HepG2 (cell line): Measurements from ENCODE around the gene IRX2. TPM values are rescaled to one million over a fixed set of nuclear protein-coding genes. Genes with fewer than 3 reads are reported as not detected.

Experiments
- ATAC-seq: fragments of 200-7000 bp; cut with Tn5 transposase; 3 replicates; pipeline ENCODE4 v1.9.1; 2020; ENCODE audit warnings: mild to moderate bottlenecking, moderate library complexity
- BruUV-seq: library from RNA; stranded (reverse); fragments of 400-500 nt; replicated peaks from 2 replicates; lab custom pipeline; 2021; lab: Mats Ljungman, UMichigan
- CTCF ChIA-PET: fragments of 300-600 bp; formaldehyde crosslinking; extraction: SDS; loops from one replicate; lab custom pipeline; 2021; ENCODE audit warnings: low total read pairs, inconsistent platforms, low intra/inter-chr PET ratio; lab: Yijun Ruan, JAX
- POLR2A ChIA-PET: fragments of 350-600 bp; sonication (Branson Sonifier 250); formaldehyde crosslinking; loops from one replicate; lab custom pipeline; 2020; ENCODE audit warnings: antibody characterized with exemption, inconsistent platforms; lab: Yijun Ruan, JAX
- DNase-seq: peaks from one replicate; pipeline ENCODE4 v3.0.0-alpha.2; 2015; ENCODE audit warnings: low spot score
- FAIRE-seq: peaks from 3 replicates; lab custom pipeline; 2011; peaks lifted over from hg19 to GRCh38; lab: Jason Lieb, UNC
- H2AFZ ChIP-seq: one replicate; pipeline ENCODE4 v1.6.1; 2011; ENCODE audit warnings: low read length, inconsistent platforms
- H3K27ac ChIP-seq: fragments of 300-600 bp; 3 replicates; pipeline ENCODE4 v1.8.0; 2011; ENCODE audit warnings: mixed run types, mild to moderate bottlenecking, mixed read lengths, low read length, inconsistent platforms; ENCODE audit not compliant: insufficient read depth; ENCODE audit errors: extremely low read length
- H3K27me3 ChIP-seq, 2 experiments: fragments of 200-600 bp in 1 of 2; 2 replicates in 1 of 2; 3 replicates in 1 of 2; pipeline versions ENCODE4 v1.6.0 to v1.8.0; 2011; ENCODE audit warnings: low read length in 2 of 2, mild to moderate bottlenecking in 2 of 2, moderate library complexity in 2 of 2, inconsistent platforms in 1 of 2; ENCODE audit not compliant: insufficient read depth in 2 of 2, control insufficient read depth in 1 of 2
- H3K36me3 ChIP-seq, 2 experiments: fragments of 200-600 bp in 1 of 2; replicated peaks in 1 of 2; 2 replicates in 1 of 2; 3 replicates in 1 of 2; pipeline versions ENCODE4 v1.5.1 to v1.8.0; 2011; ENCODE audit warnings: low read length in 2 of 2, inconsistent platforms in 1 of 2; ENCODE audit not compliant: insufficient read depth in 2 of 2, control insufficient read depth in 1 of 2
- H3K4me1 ChIP-seq: 2 replicates; pipeline ENCODE4 v1.5.1; 2012; ENCODE audit warnings: low read length, inconsistent platforms; ENCODE audit not compliant: insufficient read depth
- H3K4me2 ChIP-seq: 2 replicates; pipeline ENCODE4 v1.6.0; 2011; ENCODE audit warnings: low read depth, low read length, inconsistent platforms
- H3K4me3 ChIP-seq, 3 experiments: fragments of 200-600 bp in 1 of 3; sonication (generic), shearing (Covaris generic) in 1 of 3; replicated peaks in 1 of 3; 2 replicates each; pipeline ENCODE4 v1.5.1; 2011 to 2016; ENCODE audit warnings: low read length in 3 of 3, inconsistent platforms in 2 of 3, low read depth in 2 of 3, mild to moderate bottlenecking in 2 of 3, control low read depth in 1 of 3, mixed read lengths in 1 of 3; ENCODE audit not compliant: insufficient read depth in 1 of 3
- H3K79me2 ChIP-seq: one replicate; pipeline ENCODE4 v1.6.1; 2011; ENCODE audit warnings: low read length, inconsistent platforms; ENCODE audit not compliant: insufficient read depth
- H3K9ac ChIP-seq: 2 replicates; pipeline ENCODE4 v1.6.0; 2011; ENCODE audit warnings: mild to moderate bottlenecking, low read depth, low read length, inconsistent platforms; ENCODE audit not compliant: insufficient read depth
- H3K9me3 ChIP-seq: 2 replicates; pipeline ENCODE4 v1.5.1; 2012; ENCODE audit warnings: mild to moderate bottlenecking, low read length
- H4K20me1 ChIP-seq: 2 replicates; pipeline ENCODE4 v1.6.0; 2011; ENCODE audit warnings: inconsistent platforms, mild to moderate bottlenecking, low read length, moderate library complexity; ENCODE audit not compliant: insufficient read depth
- CCAR2 ChIP-seq: fragments of 200-400 bp; formaldehyde crosslinking; optimal IDR thresholded peaks from 2 replicates; pipeline ENCODE3; 2018; ENCODE audit warnings: low read depth, mild to moderate bottlenecking, low read length, moderate library complexity
- MAFF ChIP-seq: IDR thresholded peaks from 2 replicates; pipeline ENCODE4 v1.6.1; 2011; ENCODE audit warnings: low read depth, low read length, improper control_type of control experiment
- MTF2 ChIP-seq: sonication (generic); formaldehyde crosslinking; IDR thresholded peaks from 2 replicates; pipeline ENCODE4 v1.5.0; 2020; ENCODE audit warnings: missing genetic modification reagents, borderline replicate concordance
- PLSCR1 ChIP-seq: sonication (generic); formaldehyde crosslinking; IDR thresholded peaks from 2 replicates; pipeline ENCODE4 v1.5.0; 2020; ENCODE audit warnings: missing genetic modification reagents, mild to moderate bottlenecking, borderline replicate concordance
- SAP130 ChIP-seq: IDR thresholded peaks from 2 replicates; pipeline ENCODE4 v1.6.1; 2016; ENCODE audit warnings: low read depth
- SKI ChIP-seq: fragments of 450-650 bp; IDR thresholded peaks from one replicate; pipeline ENCODE4 v1.6.1; 2018; ENCODE audit warnings: mild to moderate bottlenecking; ENCODE audit not compliant: partially characterized antibody
- TCF7 ChIP-seq: sonication (generic); IDR thresholded peaks from 2 replicates; pipeline ENCODE4 v1.6.1; 2016; ENCODE audit warnings: antibody characterized with exemption, low read depth
- ZBTB3 ChIP-seq: sonication (generic); formaldehyde crosslinking; IDR thresholded peaks from 2 replicates; pipeline ENCODE4 v1.4.0; 2020; ENCODE audit warnings: low read depth, mild to moderate bottlenecking, moderate library complexity, missing genetic modification reagents, borderline replicate concordance
- ZBTB39 ChIP-seq: sonication (generic); formaldehyde crosslinking; IDR thresholded peaks from 2 replicates; pipeline ENCODE4 v1.5.0; 2020; ENCODE audit warnings: missing genetic modification reagents
- ZBTB8A ChIP-seq: sonication (generic); formaldehyde crosslinking; IDR thresholded peaks from 2 replicates; pipeline ENCODE4 v1.4.0; 2020; ENCODE audit warnings: mild to moderate bottlenecking, low read depth, missing genetic modification reagents, borderline replicate concordance
- ZMYM4 ChIP-seq: sonication (generic); formaldehyde crosslinking; IDR thresholded peaks from 2 replicates; pipeline ENCODE4 v1.8.1; 2023; ENCODE audit warnings: mild to moderate bottlenecking, missing genetic modification reagents
- ZNF274 ChIP-seq: sonication (generic); formaldehyde crosslinking; IDR thresholded peaks from 2 replicates; pipeline ENCODE4 v1.5.1; 2020; ENCODE audit warnings: mild to moderate bottlenecking, missing genetic modification reagents
- ZNF281 ChIP-seq: sonication (generic); formaldehyde crosslinking; IDR thresholded peaks from 2 replicates; pipeline ENCODE4 v1.4.0; 2020; ENCODE audit warnings: missing genetic modification reagents, borderline replicate concordance
- ZNF317 ChIP-seq: sonication (generic); formaldehyde crosslinking; IDR thresholded peaks from 2 replicates; pipeline ENCODE4 v1.5.0; 2020; ENCODE audit warnings: mild to moderate bottlenecking, missing genetic modification reagents
- ZNF430 ChIP-seq: sonication (generic); formaldehyde crosslinking; IDR thresholded peaks from 2 replicates; pipeline ENCODE4 v1.9.0; 2021; ENCODE audit warnings: mild to moderate bottlenecking, missing genetic modification reagents
- ZNF746 ChIP-seq: sonication (generic); formaldehyde crosslinking; IDR thresholded peaks from 2 replicates; pipeline ENCODE4 v1.8.0; 2022; ENCODE audit warnings: mild to moderate bottlenecking, missing genetic modification reagents
- ZNF891 ChIP-seq: sonication (generic); formaldehyde crosslinking; IDR thresholded peaks from 2 replicates; pipeline ENCODE4 v1.5.0; 2020; ENCODE audit warnings: mild to moderate bottlenecking, missing genetic modification reagents
- ZSCAN9 ChIP-seq: IDR thresholded peaks from 2 replicates; pipeline ENCODE4 v1.6.1; 2016; ENCODE audit warnings: borderline replicate concordance
- WGBS: methylation state at CpG from one replicate; pipeline ENCODE4 v1.1.6; 2017; ENCODE audit warnings: low lambda C conversion rate; 5-methylcytosine and 5-hydroxymethylcytosine counted together
- in situ Hi-C: cut with HindIII; loops from 2 replicates; pipeline ENCODE4 v1.10.0; 2017; ENCODE audit warnings: low pct_unique_long_range_greater_than_20kb; ENCODE audit not compliant: extremely low pct_ligation_motif_present
- intact Hi-C: fragments of 100-400 bp; cut with micrococcal nuclease; formaldehyde crosslinking; loops from one replicate; pipeline ENCODE4 v1.10.0; 2022; ENCODE audit not compliant: unreplicated experiment
- polyA plus RNA-seq, 8 experiments: library from polyadenylated mRNA; depleted of rRNA in 3 of 8; stranded (reverse) in 7 of 8; unstranded in 1 of 8; fragments of >200 nt; fragmentation: Illumina TruSeq in 4 of 8; extraction: Trizol in 4 of 8; gene quantifications; 2 replicates each; pipeline versions ENCODE4 v1.2.1 to v1.2.3, GENCODE V29; 2011 to 2016; ENCODE audit warnings: low read depth in 4 of 8, missing spikeins in 1 of 8, mixed read lengths in 1 of 8; ENCODE audit not compliant: insufficient read depth in 1 of 8
- total RNA-seq, 5 experiments: library from RNA; depleted of rRNA; stranded (reverse); fragments of >200 nt; fragmentation: Illumina TruSeq; extraction: Trizol; gene quantifications; 2 replicates each; pipeline ENCODE4 v1.2.3, GENCODE V29; 2016; ENCODE audit warnings: low read depth in 1 of 5

Gene IRX2
- total and polyA plus RNA-seq, 2 of the 13 experiments (the other 11 are each of a cell fraction or from before 2014, with no cell fraction given), result not detected

- in situ Hi-C loops (no loop called here), intact Hi-C loops (no loop called here)
- Histone ChIP-seq H3K36me3 (no peaks in the 10 kb centered on the region), H3K79me2 (no peaks in the 10 kb centered on the region), H3K4me1 (no peaks in the 10 kb centered on the region), H2AFZ (no peak overlapping the region), H3K27me3 (peaks cover 0 to 34% of the 10 kb centered on the region in 2 experiments; a peak in 2 of 5 replicates), H3K27ac (no peak overlapping the region), H3K4me3 (no peak overlapping the region), H3K9ac (no peak overlapping the region), H4K20me1 (no peaks in the 10 kb centered on the region), H3K4me2 (no peak overlapping the region), H3K9me3 (no peaks in the 10 kb centered on the region)
- WGBS, result 11% methylated on average over 5 of the region's 6 CpGs
- no TSS peak for BruUV-seq
- ATAC-seq (no peak), FAIRE-seq (no peak), DNase-seq (no peak)
- ChIA-PET CTCF (no interaction called here), POLR2A (no interaction called here)
- no peak for TF ChIP-seq ZBTB39 (CRISPR knock-in tag)
- TF ChIP-seq ZNF317 (CRISPR knock-in tag), result no peak
- TF ChIP-seq ZNF891, result no peak
- no peak for TF ChIP-seq SAP130
- no peak for TF ChIP-seq ZNF746 (CRISPR knock-in tag)
- TF ChIP-seq ZBTB3 (CRISPR knock-in tag), result no peak
- no peak for TF ChIP-seq ZNF430 (CRISPR knock-in tag)
- TF ChIP-seq MAFF, result no peak
- no peak for TF ChIP-seq ZNF281 (CRISPR knock-in tag)
- TF ChIP-seq TCF7, result no peak
- TF ChIP-seq ZMYM4 (CRISPR knock-in tag), result no peak
- no peak for TF ChIP-seq CCAR2
- no peak for TF ChIP-seq ZBTB8A (CRISPR knock-in tag)
- TF ChIP-seq PLSCR1 (CRISPR knock-in tag), result no peak
- no peak for TF ChIP-seq SKI
- TF ChIP-seq ZSCAN9 (CRISPR knock-in tag), result no peak
- TF ChIP-seq ZNF274 (CRISPR knock-in tag), result no peak
- TF ChIP-seq MTF2 (CRISPR knock-in tag), result no peak
Observed at GRCh38 chr5:2714026-2714425, 37.5 kb downstream of the IRX2 start.
